Tongue (tissue), 2 donors: ENCODE data around the gene LCORL. TPM values are rescaled to one million over a fixed set of nuclear protein-coding genes. Genes with fewer than 3 reads are reported as not detected.
"Not testable (repeated sequence)": the region's sequence is repeated elsewhere in the genome, so short reads cannot be mapped to it uniquely, and the experiment has no call there.

Source experiments
- DNase-seq: peaks from one replicate; pipeline ENCODE4 v3.0.0-alpha.2; 2015
- total RNA-seq: library from RNA; depleted of rRNA; stranded (reverse); fragments of >200 nt; gene quantifications from one replicate; pipeline ENCODE4 v1.2.3, GENCODE V29; 2014

The LCORL gene
- 30.4 TPM for total RNA-seq

DNA sequence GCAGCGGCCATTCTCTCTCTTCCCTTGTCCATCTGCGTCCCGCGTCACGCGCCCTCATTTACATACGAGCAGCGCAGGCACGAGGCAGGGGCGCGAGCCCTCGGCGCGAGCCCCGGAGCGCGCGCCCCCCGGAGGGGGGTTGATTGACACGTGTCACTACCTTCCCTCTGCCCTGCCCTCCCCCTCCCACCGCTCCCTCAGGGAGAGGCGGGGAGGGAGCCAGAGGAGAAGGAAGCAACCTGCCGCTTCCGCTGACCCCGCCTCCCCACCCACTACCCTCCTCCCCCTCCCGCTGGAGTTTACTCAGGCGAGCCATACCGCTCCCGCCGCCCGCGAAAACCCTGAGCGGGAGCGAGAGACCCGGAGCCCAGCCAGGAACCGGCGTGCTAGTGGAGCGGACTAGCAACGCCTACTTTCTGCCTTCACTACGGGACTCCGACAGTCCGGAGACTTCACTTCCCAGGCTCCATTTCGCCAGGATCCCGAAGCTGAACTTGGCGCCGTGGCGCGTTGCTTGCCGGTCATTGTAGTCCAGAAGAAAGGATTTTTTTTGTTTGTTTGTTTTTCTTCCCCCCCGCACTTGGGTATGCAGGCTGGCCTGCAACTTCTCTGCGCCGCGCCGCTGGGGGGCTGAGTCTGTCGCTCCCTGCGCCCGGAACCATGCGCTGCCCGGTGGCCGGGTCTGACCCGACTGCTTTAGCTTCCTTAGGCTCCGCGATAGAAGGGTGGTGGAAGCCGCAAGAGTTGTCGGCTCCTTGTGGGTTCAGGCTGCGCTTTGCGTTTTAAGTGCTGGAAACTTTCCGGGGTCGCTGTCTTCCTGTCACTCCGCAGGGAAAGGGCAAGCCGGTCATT is at the start of gene LCORL:
LCORL (minus strand) TSS at position 36 of the 852 bp plus-strand sequence; CDS start at position 32, 4 bp downstream.
- peak; percentile 98 for DNase-seq

DNA sequence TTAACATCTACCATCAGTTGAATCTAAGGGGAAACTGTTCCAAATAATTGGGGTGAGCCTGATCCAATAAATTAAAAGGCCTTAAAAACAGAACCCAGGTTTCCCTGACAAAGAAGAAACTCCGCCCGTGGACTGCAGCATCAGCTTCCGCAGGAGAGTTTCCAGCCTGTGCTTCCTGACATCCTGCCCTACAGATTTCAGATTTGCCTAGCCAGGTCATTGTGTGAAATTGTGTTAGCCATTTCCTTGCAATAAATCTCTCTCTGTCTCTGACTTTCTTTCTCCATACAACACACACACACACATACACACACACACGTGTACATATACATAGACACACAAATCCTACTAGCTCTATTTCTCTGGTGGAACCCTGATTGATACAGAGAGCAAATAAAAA is 48.3 kb upstream of the LCORL start:
- DNase-seq = no peak

DNA sequence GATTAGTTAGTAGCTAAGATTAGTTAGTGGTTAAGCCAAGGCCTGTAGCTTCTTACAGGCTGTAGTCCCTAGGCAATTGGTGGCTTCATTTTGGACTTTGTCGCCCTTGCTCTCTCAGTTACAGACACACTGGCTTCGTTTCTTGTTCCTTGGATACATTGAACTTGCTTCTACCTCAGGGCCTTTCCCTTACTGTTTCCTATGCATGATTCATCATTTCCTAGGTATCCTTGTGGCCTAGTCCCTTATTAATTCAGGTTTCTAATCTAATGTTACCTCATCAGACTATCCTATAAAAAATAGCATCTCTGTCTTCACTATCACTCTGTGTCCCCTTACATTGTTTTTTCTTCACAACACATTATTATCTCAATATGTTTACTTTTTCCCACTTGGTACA is 45.5 kb upstream of the LCORL start:
- DNase-seq = no peak

DNA sequence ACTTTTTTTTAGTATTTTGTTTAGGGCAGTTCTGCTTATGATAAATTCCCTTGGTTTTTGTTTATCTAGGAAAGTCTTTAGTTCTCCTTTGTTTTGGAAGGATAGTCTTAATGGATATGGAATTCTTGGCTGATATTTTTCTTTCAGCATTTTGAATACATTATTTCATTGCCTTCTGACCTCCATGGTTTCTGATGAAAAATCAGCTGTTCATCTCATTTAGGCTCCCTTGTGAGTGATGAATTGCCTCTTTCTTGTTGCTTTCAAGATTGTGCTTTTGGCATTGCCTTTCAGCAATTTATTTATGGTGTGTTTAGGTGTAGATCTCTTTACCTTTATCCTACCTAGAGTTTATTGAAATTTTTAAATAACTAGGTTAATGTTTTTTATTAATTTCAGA is 41.5 kb upstream of the LCORL start:
- no peak for DNase-seq

- no peak for DNase-seq
These were observed 36.4 kb upstream of the LCORL start for GRCh38 chr4:18057821-18058533.

DNA sequence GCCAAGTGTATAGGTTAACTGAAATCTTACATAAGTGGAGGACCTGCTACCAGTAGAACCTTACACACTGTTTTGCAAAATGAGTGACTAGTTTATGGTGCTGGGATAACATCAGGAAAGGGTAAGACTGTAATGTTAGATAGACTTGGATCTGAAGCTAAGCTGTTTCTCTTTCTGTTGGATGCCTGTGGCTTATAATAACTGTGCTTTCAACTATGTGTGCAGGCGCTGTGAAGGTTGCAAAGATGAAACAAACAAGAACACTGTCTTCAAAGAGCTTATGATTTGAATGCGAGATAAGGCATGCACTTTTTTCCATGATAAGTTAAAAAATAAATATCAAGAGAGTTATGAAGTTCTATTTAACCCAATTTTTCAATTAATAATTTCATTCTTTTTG is 34.5 kb upstream of the LCORL start:
- no peak for DNase-seq

- no peak for DNase-seq
These were observed 30.6 kb upstream of the LCORL start for GRCh38 chr4:18052158-18052557.

GRCh38 chr4:18051281-18051680 is 29.7 kb upstream of the LCORL start:
- DNase-seq = no peak

DNA sequence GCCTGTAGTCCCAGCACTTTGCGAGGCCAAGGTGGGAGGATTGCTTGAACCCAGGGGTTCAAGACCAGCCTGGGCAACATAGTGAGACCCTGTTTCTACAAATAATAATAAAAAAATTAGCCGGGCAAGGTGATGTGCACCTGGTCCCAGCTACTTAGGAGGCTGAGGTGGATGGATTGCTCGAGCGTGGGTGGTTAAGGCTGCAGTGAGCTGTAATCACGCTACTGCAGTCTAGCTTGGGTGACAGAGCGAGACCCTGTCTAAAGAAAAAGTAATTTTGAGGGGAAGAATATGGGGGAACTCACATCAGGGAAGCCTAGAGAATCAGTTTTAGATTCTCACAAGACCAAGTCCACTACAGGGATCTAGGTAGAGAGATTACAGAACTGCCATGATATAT is 28.9 kb upstream of the LCORL start:
- no peak for DNase-seq

- no peak for DNase-seq
These were observed 27.9 kb upstream of the LCORL start for GRCh38 chr4:18049446-18049845.

GRCh38 chr4:18042754-18043153 is 21.2 kb upstream of the LCORL start:
- DNase-seq = no peak

GRCh38 chr4:18042012-18042411 is 20.5 kb upstream of the LCORL start:
- no peak for DNase-seq

DNA sequence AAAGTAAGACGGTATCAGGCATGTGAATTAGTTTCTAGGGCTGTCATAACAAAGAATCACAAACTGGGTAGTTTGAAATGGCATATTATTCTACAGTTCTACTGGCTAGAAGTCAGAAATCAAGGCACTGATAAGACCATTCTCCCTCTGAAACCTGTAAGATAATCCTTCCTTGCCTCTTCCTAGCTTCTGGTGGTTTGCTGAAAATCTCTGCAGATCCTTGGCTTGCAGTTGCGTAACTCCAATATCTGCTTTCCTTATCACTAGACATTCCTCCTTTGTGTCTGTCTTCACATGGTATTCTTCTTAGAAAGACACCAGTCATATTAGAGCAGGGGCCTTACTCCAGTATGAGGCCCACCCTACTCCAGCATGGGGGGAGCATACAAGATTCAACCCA is 19.6 kb upstream of the LCORL start:
- no peak for DNase-seq

DNA sequence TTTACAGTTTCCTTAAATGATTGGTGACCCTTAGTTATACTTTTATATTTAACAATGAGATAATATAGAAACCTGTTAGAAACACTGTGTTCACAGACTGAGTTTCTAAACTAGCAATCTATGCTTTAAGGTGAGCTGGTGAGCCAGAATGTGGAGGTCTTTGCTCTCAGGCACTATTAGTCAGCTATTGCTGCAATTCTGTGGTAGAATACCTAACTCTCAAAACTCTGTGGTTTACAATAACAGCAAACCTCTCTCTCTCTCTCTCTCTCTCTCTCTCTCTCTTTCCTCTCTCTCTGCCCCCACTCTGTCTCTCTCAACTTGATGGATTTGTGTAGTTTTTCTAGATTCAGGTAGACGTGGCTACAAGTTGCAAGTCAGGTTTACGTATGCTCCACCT is 17.6 kb upstream of the LCORL start:
- DNase-seq = no peak

DNA sequence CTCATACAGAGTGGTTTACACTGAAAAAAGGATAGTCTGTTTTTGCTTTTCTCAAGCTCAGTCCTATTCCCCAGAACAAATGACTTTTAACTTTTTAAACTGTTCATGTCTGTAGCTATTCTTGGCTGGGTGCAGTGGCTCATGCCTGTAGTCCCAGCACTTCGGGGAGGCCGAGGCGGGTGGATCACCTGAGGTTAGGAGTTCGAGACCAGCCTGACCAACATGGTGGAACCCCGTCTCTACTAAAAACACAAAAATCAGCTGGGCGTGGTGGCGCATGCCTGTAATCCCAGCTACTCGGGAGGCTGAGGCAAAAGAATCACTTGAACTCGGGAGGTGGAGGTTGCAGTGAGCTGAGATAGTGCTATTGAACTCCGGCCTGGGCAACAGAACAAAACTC is 14.8 kb upstream of the LCORL start:
- DNase-seq = not testable (repeated sequence)

DNA sequence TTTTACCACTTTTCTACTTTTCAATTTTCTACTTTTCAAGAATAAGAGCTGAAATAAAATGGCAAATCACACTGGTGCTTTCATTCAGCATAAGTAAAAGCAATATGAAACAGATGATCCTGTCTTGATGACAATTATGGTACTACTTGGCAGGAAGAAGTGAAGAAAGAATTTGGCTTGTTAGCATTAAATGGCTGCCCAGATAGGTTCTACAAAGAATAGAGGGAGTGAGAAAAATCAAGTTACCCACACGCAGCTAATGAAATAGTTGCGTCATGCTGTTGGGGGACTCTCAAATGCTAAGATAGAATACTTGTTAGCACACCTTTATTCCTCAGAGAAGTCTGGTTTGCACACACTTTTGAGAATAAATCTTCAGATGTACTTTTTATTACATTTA is 12.5 kb upstream of the LCORL start:
- no peak for DNase-seq

DNA sequence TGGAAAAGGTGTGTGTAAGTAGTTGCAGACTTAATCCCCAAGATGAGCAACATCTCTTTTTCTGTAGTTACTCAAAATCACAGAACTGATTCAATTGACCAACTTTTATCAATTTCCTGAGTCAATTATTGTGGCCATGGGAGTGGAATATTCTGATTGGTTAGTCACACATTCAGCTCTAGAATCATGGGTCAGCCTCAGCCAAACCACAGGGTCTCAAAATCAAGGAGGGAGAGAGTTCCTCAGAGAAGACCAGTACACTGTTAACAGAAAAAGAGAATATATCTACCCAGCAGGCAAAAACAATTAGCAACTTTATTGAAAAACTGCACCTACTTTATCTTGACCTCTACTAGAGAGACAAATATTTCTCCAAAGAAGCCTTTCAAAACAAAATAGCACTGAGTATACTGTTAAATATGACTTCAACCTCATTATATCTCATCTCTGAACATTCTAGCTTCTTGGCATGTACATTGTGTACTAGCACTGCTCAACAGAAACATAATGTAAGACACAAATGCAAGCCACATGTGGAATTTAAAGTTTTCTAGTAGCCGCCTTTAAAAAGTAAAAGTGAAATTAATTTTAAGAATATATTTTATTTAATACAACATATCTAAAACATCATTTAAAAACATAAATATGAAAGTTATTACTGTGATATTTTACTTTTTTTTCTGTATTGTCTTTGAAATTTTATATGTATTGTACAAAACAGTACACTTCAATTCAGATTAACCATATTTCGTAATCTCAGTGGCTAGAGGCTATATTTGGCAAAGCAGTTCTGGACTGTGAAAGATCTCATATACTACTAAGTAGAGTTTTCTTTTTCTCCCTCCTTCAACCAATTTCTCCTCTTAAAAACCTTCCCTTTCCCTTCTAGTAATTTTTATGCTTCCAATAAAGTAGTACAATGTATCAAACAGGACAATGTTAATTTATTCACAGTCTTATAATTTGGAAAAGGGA is 11.8 kb upstream of the LCORL start:
- DNase-seq = no peak

- no peak for DNase-seq
These were observed 3.7 kb upstream of the LCORL start for GRCh38 chr4:18025288-18025687.

GRCh38 chr4:18022572-18023050 is 1.1 kb upstream of the LCORL start:
- DNase-seq = no peak

- no peak for DNase-seq
These were observed 160 bp downstream of the LCORL start for GRCh38 chr4:18021470-18021719.

DNA sequence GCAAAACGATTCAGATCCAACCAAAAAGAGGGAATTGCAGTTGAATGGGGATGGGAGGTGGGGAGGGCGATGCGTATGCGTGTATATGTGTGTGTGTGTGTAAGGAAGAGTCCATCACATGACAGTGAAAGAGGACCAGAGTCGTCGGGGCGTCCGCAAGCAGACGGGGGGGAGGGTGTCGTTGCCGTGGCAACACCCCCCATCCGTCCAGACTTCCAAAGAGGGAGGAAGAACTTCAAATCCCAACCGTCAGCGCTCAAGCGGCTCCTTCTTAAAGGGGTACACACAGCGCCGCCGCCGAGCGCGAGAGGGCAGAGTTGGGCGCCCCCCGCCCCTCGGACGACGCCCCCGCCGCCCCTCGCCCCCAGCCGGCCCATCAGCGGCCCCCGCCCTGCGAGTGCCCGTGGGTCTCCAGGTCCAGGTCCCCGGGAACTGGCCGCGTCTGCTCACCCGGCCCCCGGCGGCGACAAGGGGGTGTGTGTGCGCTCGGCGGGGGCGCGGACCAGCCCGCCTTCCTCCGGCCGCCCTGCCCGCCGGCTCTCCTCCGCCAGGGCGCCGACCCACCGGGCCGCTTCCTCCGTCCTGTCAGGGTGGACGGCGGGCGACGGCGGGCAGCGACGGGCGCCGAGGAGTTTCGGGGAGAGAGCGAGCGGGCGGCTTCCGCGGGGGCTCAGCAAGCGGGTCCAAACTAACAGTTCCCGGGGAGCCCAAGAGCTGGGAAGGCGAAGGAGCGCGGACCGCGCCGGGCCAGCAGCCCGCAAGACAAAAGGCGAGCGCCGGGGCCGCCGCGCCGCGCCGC is 685 bp downstream of the LCORL start:
- DNase-seq = peak; percentile 91

DNA sequence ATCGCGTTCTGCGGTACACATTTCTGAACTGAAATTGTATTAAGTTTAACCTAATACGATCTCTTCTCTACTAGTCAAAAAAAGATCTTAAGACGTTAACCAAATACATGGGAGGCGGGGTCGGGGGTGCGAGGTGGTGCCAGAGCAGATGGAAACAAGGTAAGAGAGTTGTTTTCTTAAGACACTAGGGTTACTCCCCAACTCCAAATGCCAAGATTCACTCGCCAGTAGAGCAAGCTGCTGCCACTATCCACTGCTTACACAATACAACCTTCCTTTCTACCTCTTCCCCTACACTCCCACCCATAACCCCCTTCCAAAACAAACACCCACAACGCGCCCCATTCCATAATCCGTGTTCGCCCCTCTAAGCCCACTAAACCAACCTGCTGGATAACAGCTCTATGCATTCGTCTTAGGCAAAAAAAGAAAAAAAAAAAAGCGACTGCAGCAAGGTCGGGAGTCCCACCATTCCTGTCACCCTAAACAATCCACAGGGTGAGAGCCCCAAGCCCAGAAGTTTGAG is 1.3 kb downstream of the LCORL start:
- peak; percentile 31 for DNase-seq
